ELR (cell line): Measurements from ENCODE around the gene GLIS1.

Experiments
- DNase-seq: peaks from one replicate; pipeline ENCODE4 v3.0.0-alpha.2; 2015; ENCODE audit warnings: low read depth

The GLIS1 gene

GRCh38 chr1:53508991-53509666 is 229.8 kb downstream of the GLIS1 start:
- peak; percentile 40 for DNase-seq

GRCh38 chr1:53508056-53508990 is 230.6 kb downstream of the GLIS1 start:
- DNase-seq: no peak

GRCh38 chr1:53507116-53507820 is 231.7 kb downstream of the GLIS1 start:
- no peak for DNase-seq

GRCh38 chr1:53506355-53507050 is 232.5 kb downstream of the GLIS1 start:
- no peak for DNase-seq

- no peak for DNase-seq
Measured at GRCh38 chr1:53505891-53506290, 233.1 kb downstream of the GLIS1 start.

- DNase-seq: no peak
Measured at GRCh38 chr1:53505401-53505800, 233.6 kb downstream of the GLIS1 start.

- no peak for DNase-seq
Measured at GRCh38 chr1:53504901-53505300, 234.1 kb downstream of the GLIS1 start.

GRCh38 chr1:53503433-53504217 is 235.3 kb downstream of the GLIS1 start:
- no peak for DNase-seq

GRCh38 chr1:53502641-53503432 is 236.1 kb downstream of the GLIS1 start:
- DNase-seq: no peak

GRCh38 chr1:53501065-53502005 is 237.6 kb downstream of the GLIS1 start:
- no peak for DNase-seq

GRCh38 chr1:53500204-53501064 is 238.5 kb downstream of the GLIS1 start:
- no peak for DNase-seq

- no peak for DNase-seq
Measured at GRCh38 chr1:53499257-53500203, 239.4 kb downstream of the GLIS1 start.

GRCh38 chr1:53498555-53499131 is 240.3 kb downstream of the GLIS1 start:
- peak; percentile 37 for DNase-seq

- peak; percentile 50 for DNase-seq
Measured at GRCh38 chr1:53495633-53496345, 243.2 kb downstream of the GLIS1 start.

GRCh38 chr1:53490351-53490750 is 248.6 kb downstream of the GLIS1 start:
- DNase-seq: no peak
